Keratinocyte (primary cell): ENCODE measurements around the gene SLC1A6.

ENCODE experiments used
- CTCF ChIP-seq, 3 experiments: IDR thresholded peaks in 1 of 3; conservative IDR thresholded peaks in 1 of 3; optimal IDR thresholded peaks in 1 of 3; 2 replicates in 2 of 3; 3 replicates in 1 of 3; pipeline versions ENCODE3 to v1.5.1; 2011; ENCODE audit warnings: low read length in 3 of 3, mild to moderate bottlenecking in 3 of 3, moderate library complexity in 2 of 3, control low read depth in 1 of 3, inconsistent platforms in 1 of 3; ENCODE audit not compliant: insufficient read depth in 2 of 3; ENCODE audit errors: extremely low read depth in 1 of 3
- EZH2 ChIP-seq: IDR thresholded peaks from one replicate; pipeline ENCODE4 v1.6.1; 2012; ENCODE audit warnings: inconsistent platforms, mild to moderate bottlenecking, low read length, moderate library complexity

GRCh38 chr19:14916848-14917247 is 62.8 kb downstream of the SLC1A6 start:
- TF ChIP-seq CTCF (optimal IDR thresholded peaks at IDR 0.05 in 1 of 3, IDR thresholded peaks at IDR 0.05 in 1 of 3, conservative IDR thresholded peaks at IDR 0.05 in 1 of 3; ENCODE audit: extremely low read depth in 1 of 3, insufficient read depth in 2 of 3, low read length in 3 of 3) (peak in 2 of 3 experiments; percentile 31 to 54), EZH2 (no peak)
